ENCODE results near the gene SETBP1.

SETBP1 gene

DNA sequence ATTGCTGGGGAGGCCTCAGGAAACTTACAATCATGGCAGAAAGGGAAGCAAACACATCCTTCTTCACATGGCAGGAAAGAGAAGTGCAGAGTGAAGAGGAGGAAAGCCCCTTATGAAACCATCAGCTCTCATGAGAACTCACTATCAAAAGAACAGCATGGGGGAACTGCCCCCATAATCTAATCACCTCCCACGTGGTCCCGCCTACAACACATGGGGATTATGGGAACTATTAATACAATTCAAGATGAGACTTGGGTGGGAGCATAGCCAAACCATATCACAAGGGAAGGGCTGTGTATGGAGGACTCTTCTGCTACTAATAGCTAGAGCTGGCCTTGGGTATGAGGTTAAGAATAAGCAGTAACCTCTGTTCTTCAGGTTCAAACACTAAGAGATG is 8.8 kb upstream of the SETBP1 start:
- Histone ChIP-seq H3K4me1 (ENCODE audit: control insufficient read depth, insufficient read depth, low read length) (no peaks in the 10 kb centered on the region), H3K36me3 (ENCODE audit: control insufficient read depth in 2 of 2, insufficient read depth in 1 of 2, low read length in 2 of 2) (no peaks in the 10 kb centered on the region), H3K4me3 (ENCODE audit: low read depth, low read length) (no peak overlapping the region), H3K27ac (ENCODE audit: extremely low read depth, low read depth, low read length) (no peak overlapping the region), H3K9me3 (ENCODE audit: control insufficient read depth, insufficient read depth, low read depth, low read length) (no peaks in the 10 kb centered on the region)
- ChIA-PET CTCF (interaction anchor here (0.6 to 1.1 kb wide), 3 partner anchors 20 to 341 kb away, joined by 3 read pairs; no protein-coding TSS in a partner anchor), POLR2A (no interaction called here)
- TF ChIP-seq, protein P1, sequence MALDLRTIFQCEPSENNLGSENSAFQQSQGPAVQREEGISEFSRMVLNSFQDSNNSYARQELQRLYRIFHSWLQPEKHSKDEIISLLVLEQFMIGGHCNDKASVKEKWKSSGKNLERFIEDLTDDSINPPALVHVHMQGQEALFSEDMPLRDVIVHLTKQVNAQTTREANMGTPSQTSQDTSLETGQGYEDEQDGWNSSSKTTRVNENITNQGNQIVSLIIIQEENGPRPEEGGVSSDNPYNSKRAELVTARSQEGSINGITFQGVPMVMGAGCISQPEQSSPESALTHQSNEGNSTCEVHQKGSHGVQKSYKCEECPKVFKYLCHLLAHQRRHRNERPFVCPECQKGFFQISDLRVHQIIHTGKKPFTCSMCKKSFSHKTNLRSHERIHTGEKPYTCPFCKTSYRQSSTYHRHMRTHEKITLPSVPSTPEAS (tag by site-specific recombination; IDR thresholded peaks at IDR 0.05) = no peak
- no peak for TF ChIP-seq ZBTB10 (tag by site-specific recombination; IDR thresholded peaks at IDR 0.05)
- no peak for TF ChIP-seq ZXDB (tag by site-specific recombination; IDR thresholded peaks at IDR 0.05)
- TF ChIP-seq ZNF239 (tag by site-specific recombination; IDR thresholded peaks at IDR 0.05) = no peak
- TF ChIP-seq ZNF555 (tag by site-specific recombination; conservative IDR thresholded peaks at IDR 0.05) = no peak
- no peak for TF ChIP-seq ZNF530 (tag by site-specific recombination; IDR thresholded peaks at IDR 0.05; ENCODE audit: low read depth)
- TF ChIP-seq GLIS1 (tag by site-specific recombination; IDR thresholded peaks at IDR 0.05) = no peak
- TF ChIP-seq PRDM6 (tag by site-specific recombination; IDR thresholded peaks at IDR 0.05) = no peak
- TF ChIP-seq TRIM28 (IDR thresholded peaks at IDR 0.05; ENCODE audit: borderline replicate concordance, low read length) = no peak

GRCh38 chr18:44672506-44672905 is 8.2 kb upstream of the SETBP1 start:
- no peak overlapping the region for H3K4me3 ChIP-seq (ENCODE audit: low read depth, low read length)
- no peak overlapping the region for H3K27ac ChIP-seq (ENCODE audit: extremely low read depth, low read depth, low read length)
- H3K36me3 ChIP-seq (ENCODE audit: control insufficient read depth in 2 of 2, insufficient read depth in 1 of 2, low read length in 2 of 2) = no peaks in the 10 kb centered on the region
- no peaks in the 10 kb centered on the region for H3K9me3 ChIP-seq (ENCODE audit: control insufficient read depth, insufficient read depth, low read depth, low read length)
- ChIA-PET CTCF (interaction anchor here (1.0 kb wide), 1 partner anchor 15 kb away, joined by 4 read pairs; no protein-coding TSS in a partner anchor), POLR2A (no interaction called here)
- TF ChIP-seq ZNF121 (tag by site-specific recombination; IDR thresholded peaks at IDR 0.05) (no peak), ZIC2 (tag by site-specific recombination; IDR thresholded peaks at IDR 0.05) (no peak), GFI1B (tag by site-specific recombination; IDR thresholded peaks at IDR 0.05) (no peak), ZBTB8A (tag by site-specific recombination; IDR thresholded peaks at IDR 0.05) (no peak), ZNF843 (tag by site-specific recombination; IDR thresholded peaks at IDR 0.05) (no peak)
- TF ChIP-seq, protein P2, sequence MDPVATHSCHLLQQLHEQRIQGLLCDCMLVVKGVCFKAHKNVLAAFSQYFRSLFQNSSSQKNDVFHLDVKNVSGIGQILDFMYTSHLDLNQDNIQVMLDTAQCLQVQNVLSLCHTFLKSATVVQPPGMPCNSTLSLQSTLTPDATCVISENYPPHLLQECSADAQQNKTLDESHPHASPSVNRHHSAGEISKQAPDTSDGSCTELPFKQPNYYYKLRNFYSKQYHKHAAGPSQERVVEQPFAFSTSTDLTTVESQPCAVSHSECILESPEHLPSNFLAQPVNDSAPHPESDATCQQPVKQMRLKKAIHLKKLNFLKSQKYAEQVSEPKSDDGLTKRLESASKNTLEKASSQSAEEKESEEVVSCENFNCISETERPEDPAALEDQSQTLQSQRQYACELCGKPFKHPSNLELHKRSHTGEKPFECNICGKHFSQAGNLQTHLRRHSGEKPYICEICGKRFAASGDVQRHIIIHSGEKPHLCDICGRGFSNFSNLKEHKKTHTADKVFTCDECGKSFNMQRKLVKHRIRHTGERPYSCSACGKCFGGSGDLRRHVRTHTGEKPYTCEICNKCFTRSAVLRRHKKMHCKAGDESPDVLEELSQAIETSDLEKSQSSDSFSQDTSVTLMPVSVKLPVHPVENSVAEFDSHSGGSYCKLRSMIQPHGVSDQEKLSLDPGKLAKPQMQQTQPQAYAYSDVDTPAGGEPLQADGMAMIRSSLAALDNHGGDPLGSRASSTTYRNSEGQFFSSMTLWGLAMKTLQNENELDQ (tag by site-specific recombination; IDR thresholded peaks at IDR 0.05; ENCODE audit: low read depth) = no peak
- TF ChIP-seq, protein P3, sequence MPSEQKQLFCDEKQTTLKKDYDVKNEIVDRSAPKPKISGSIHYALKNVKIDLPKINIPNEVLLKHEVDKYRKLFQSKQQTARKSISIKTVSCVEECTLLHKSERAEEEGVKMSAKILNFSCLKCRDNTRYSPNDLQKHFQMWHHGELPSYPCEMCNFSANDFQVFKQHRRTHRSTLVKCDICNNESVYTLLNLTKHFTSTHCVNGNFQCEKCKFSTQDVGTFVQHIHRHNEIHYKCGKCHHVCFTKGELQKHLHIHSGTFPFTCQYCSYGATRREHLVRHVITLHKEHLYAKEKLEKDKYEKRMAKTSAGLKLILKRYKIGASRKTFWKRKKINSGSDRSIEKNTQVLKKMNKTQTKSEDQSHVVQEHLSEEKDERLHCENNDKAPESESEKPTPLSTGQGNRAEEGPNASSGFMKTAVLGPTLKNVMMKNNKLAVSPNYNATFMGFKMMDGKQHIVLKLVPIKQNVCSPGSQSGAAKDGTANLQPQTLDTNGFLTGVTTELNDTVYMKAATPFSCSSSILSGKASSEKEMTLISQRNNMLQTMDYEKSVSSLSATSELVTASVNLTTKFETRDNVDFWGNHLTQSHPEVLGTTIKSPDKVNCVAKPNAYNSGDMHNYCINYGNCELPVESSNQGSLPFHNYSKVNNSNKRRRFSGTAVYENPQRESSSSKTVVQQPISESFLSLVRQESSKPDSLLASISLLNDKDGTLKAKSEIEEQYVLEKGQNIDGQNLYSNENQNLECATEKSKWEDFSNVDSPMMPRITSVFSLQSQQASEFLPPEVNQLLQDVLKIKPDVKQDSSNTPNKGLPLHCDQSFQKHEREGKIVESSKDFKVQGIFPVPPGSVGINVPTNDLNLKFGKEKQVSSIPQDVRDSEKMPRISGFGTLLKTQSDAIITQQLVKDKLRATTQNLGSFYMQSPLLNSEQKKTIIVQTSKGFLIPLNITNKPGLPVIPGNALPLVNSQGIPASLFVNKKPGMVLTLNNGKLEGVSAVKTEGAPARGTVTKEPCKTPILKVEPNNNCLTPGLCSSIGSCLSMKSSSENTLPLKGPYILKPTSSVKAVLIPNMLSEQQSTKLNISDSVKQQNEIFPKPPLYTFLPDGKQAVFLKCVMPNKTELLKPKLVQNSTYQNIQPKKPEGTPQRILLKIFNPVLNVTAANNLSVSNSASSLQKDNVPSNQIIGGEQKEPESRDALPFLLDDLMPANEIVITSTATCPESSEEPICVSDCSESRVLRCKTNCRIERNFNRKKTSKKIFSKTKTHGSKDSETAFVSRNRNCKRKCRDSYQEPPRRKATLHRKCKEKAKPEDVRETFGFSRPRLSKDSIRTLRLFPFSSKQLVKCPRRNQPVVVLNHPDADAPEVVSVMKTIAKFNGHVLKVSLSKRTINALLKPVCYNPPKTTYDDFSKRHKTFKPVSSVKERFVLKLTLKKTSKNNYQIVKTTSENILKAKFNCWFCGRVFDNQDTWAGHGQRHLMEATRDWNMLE (tag by site-specific recombination; conservative IDR thresholded peaks at IDR 0.05; ENCODE audit: low read depth) = no peak
- H3K4me1 ChIP-seq (ENCODE audit: control insufficient read depth, insufficient read depth, low read length) = no peaks in the 10 kb centered on the region
